ENCODE data around the gene AKR1C8.
"Not testable (repeated sequence)": the region's sequence is repeated elsewhere in the genome, so short reads cannot be mapped to it uniquely, and the experiment has no call there.

Gene AKR1C8

DNA sequence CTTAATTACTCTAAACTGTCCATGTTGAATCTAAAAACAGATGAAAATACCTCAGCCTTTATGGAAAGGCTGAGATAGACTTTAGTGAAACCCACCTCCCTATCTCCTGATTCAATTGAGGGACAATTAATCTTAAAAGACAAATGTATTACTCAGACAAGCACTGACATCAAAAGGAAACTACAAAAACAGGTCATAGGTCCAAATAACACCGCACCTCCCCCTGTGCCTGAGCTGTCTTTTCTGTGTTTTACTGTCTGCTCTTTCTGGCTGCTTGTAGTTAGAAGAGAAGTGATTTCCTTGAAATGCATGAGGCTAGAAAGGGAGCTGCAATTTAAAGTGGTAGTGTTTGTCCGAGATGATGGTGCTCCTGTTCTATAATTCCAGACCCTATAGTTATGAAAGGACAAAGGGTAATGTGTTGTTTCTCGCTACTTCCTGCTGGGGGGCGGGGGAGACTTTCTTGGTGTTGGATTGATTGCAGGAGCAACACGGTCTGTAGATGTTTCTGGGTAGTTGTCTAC, 16.0 kb downstream of the AKR1C8 start:
- DNase-seq (ENCODE audit: low read depth in 3 of 3, low spot score in 1 of 3) = no peak

DNA sequence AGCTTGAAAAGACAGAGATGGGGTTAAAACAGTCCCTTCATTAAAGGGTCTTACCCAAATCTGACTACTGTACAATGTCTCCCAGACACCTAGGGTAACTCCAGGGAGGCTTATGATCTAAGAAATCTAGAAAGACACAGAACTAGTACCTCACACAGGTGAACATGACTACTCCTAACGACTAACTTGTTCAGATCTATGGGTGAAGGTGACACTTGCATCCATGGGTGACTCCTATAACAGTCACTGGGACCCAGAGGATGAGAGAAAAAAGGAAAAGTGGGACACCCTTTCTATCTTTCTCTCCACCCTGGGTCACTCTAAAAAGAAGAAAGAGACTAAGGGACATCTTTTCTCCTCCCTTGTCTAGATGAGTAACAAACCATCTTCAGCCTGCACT, 19.2 kb downstream of the AKR1C8 start:
- DNase-seq (ENCODE audit: low read depth in 3 of 3, low spot score in 1 of 3) = no peak

DNA sequence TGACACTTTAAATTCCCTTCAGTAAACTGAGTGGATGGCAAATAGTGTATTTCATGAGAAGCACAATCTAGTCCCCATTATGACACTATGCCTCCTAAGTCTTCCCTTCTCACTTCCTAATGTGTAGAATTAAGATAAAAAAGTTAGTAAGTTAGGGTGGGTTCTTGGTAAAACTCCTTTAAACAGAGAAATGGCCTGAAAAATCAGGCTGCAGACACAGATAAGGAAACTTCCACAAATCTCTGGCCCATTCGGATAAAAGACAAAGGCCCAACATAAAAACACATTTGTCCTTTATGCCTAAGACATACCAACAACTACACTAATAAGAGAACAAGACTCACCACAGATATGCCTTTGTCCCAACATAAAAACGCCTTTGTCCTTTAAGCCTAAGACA, 21.5 kb downstream of the AKR1C8 start:
- DNase-seq (ENCODE audit: low read depth in 3 of 3, low spot score in 1 of 3) = no peak

DNA sequence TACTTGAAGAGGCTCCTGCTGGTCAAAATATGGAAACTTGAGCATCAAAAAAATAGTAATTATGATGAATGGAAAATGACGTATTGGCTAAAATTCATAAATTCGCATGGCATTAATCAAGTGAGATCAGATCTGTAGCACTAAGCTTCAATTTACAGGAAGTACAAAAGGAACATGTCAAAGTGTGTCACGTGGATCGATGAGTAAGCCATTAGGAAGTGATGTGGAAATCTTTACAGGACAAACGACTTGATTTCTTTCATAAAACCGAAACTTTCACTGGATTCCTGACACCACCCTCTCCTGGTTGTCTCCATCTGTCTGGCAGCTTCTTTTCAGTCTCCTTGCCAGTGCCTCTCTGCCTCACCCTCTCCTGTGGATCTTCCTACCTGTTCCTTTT, 25.8 kb downstream of the AKR1C8 start:
- DNase-seq (ENCODE audit: low read depth in 3 of 3, low spot score in 1 of 3) = no peak

DNA sequence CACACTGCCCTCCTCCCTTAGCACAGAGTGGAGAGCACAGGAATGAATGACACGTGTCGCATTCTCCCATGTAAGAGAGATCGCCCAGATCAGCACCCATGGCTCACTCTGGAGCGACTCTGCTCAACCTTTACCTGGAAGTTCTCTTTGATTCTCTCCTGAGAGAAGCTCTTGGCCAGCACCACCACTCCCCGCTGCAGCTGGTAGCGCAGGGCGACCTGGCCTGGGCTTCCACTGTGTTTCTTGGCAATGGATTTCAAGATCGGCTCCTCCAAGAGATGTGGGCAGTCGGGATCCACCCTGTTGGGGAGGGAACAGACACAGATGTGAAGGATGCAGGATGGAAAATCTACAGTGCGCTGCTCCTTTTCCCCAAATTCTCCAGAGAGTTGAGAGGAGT, 27.4 kb downstream of the AKR1C8 start:
- DNase-seq (ENCODE audit: low read depth in 3 of 3, low spot score in 1 of 3) = no peak

DNA sequence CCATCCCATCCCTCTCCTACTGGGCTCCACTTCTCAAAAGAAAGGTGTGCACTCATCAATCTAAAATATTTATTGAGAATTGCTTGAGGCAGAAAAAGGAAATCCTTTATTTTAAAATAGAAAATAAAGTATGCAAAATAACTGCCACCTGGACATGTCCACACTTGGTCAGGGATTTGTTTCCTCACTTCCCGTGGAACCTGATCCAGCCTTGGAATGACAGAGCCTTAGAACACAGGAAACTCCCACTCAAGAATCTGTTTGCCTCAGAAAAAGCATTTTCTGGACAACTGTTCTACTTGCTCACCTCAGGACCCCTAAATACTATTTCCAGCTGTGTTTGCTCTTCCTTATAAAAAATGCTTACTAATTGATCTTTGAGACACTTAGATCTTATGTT, 29.0 kb downstream of the AKR1C8 start:
- no peak for DNase-seq (ENCODE audit: low read depth in 3 of 3, low spot score in 1 of 3)

DNA sequence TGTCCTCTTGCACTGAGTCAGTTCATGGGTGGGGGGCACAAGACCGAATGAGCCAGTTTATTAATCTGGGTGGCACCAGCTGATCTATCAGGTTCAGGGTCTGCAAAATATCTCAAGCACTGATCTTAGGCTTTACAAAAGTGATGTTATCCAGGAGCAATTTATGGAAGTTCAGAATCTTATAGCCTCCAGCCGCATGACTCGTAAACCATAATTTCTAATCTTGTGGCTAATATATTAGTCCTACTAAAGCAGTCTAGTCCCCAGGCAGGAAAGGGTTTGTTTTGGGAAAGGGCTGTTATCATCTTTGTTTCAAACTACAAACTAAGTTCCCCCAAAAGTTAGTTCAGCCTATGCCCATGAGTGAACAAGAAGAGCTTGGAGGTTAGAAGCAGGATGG, 33.9 kb downstream of the AKR1C8 start:
- no peak for DNase-seq (ENCODE audit: low read depth in 3 of 3, low spot score in 1 of 3)

DNA sequence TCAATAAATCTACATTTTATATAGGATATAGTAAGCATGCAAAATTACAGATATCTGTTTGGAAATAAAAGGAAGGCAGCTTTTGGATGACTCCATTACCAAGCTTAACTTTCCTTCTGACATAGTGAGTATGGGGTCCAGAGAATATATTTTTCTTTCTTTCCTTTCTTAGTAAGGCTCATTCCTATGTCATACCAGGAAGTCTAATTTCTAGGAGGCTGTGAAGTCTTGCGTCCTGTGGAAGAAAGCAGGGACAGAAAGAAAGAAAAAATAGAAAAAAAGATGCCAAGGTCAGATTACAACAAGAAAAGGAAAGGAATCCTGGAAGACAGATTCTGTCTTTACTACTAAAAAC, 36.3 kb downstream of the AKR1C8 start:
- no peak for DNase-seq (ENCODE audit: low read depth in 3 of 3, low spot score in 1 of 3)

DNA sequence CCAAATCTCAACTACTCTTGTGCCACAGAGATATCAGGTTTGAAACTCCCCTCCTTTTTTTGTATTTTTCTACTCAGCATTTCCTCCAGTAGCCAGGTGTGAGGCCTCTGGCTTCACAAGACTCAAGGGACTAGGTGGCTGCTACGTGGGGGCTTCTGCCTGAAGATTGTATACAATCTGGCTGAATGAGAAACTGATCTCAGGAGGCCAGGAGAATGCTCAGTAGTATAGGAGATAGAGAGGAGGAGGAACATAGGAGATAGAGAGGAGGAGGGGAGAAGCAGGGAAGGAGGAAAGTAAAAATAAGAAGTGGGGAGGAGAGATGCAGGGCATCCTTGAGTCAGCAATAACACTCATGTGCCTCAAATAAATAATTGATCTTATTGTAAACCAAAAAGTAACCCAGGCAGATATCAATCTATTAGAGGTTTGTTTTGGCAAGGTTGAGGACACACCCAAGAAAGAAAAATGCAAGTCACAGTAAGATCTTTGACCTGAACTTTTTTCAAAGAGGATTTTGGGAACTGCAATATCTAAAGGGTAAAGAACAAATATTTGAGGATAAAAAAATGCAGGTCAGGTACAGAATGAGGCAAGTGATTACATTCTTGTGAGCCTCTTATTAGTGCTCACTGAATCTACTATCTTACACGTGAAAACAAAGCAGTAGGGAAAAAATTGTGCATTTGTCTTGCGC, 36.8 kb downstream of the AKR1C8 start:
- DNase-seq (ENCODE audit: low read depth in 3 of 3, low spot score in 1 of 3) = no peak

DNA sequence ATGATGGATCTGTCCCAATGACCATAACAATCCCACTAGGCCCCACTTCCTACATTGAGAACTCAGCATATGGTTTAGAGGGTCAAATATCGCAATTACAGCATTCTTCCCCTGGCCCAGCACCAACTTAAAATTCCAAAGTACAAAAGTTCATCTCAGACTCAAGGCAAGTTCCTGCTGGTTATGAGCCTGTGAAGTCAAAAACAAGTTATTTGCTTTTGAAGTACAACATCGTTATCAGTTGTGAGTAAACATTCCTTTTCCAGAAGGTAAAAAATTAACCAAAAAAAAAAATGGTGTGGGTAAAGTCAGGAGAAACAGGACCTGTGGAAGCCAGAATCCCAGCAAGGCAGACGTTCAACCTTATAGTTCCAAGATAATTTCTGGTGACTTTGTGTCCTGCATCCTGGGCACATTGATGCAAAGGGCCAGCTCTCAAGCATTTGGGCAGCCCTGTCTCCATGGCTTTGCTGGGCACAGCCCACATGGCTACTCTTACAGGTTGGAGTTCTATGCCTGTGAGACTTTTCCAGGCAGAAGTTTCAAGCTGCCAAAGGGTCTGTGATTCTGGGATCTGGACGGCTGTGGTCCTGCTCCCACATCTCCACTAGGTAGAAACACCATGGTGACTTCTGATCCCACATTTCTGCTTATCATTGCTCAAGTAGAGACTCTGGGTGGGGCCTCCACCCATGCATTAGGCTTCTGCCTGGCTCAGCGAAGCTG, 37.5 kb downstream of the AKR1C8 start:
- DNase-seq (ENCODE audit: low read depth in 3 of 3, low spot score in 1 of 3) = no peak

DNA sequence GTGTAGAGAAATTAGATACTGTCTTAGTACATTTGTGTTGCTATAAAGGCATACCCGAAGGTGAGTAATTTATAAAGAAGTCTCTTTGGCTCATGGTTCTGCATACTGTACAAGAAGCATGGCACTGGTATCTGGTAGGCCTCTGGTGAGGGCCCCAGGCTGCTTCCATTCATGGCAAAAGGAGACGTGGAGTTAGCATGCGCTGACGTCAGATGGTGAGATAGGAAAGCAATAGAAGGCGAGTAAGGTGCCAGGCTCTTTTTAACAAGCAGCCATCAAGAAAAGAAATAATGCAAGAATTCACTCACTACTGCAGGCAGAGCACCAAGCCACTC, 38.1 kb downstream of the AKR1C8 start:
- DNase-seq (ENCODE audit: low read depth in 3 of 3, low spot score in 1 of 3) = no peak

DNA sequence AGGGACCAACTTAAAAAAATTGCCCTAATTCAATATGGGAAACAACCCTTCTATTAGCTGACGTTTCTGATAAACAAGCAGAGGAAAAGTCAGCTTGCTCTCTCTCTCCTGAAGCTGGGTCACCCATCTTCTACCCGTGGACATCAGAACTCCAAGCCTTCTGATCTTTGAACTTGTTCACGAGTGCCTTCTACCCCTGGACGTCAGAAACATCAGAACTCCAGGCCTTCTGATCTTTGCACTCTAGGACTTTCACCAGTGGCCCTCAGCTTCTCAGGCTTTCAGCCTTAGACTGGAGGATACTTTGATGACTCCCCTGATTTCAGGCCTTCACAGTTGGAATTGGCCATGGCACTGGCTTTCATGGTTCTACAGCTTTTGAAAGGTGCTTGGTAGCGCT, 41.8 kb downstream of the AKR1C8 start:
- DNase-seq (ENCODE audit: low read depth in 3 of 3, low spot score in 1 of 3) = no peak

DNA sequence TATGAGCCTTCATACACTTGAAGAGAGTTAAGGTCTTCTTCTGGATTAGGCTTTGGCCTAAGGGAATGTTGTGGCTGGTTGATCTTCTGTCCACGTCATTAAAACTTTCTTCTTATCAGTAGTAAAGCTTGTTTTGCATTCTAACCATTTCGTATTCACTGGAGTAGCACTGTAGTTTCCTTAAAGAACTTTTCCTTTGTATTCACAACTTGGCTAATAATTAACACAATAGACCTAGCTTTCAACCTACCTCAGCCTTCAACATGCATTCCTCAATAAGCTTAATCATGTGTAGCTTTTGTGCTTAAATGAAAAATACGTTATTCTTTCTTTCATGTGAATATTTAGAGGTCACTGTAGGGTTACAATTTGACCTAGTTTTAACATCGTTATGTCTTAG, 42.8 kb downstream of the AKR1C8 start:
- no peak for DNase-seq (ENCODE audit: low read depth in 3 of 3, low spot score in 1 of 3)

DNA sequence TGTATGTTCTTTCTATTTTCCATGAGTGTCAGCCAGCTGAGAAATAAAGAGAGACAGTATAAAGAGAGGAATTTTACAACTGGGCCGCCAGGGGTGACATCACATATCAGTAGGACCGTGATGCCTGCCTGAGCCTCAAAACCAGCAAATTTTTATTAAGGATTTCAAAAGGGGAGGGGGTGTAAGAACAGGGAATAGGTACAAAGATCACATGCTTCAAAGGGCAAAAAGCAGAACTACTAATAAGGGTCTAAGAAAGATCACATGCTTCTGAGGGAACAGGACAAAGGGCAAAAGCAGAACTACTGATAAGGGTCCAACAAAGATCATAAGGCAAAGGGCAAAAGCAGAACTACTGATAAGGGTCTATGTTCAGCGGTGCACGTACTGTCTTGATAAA, 47.3 kb downstream of the AKR1C8 start:
- DNase-seq (ENCODE audit: low read depth in 3 of 3, low spot score in 1 of 3) = not testable (repeated sequence)

DNA sequence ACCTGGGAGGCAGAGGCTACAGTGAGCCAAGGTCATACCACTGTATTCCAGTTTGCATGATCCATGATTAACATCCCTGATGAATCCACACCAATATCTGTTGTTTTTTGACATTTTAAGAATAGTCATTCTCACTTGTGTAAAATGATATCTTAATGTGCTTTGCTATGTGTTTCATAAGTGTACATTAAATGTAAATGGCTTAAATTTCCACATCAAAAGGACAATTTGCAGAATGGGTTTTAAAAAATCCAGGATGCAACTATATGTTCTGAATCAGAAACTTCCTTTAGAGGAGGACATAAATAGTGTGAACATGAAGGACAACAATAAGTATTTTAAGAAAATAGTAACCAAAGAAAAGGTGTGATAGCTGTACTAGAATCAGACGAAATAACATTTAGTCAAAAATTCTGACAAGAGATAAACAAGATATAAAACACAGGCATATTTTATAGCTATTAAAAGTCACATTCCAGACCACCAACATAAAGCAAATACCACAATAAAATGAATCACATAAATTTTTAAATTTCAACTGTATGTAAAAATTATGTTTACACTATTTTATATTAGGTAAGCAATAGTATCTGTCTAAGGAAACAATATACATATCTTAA, 48.4 kb downstream of the AKR1C8 start:
- no peak for DNase-seq (ENCODE audit: low read depth in 3 of 3, low spot score in 1 of 3)

DNA sequence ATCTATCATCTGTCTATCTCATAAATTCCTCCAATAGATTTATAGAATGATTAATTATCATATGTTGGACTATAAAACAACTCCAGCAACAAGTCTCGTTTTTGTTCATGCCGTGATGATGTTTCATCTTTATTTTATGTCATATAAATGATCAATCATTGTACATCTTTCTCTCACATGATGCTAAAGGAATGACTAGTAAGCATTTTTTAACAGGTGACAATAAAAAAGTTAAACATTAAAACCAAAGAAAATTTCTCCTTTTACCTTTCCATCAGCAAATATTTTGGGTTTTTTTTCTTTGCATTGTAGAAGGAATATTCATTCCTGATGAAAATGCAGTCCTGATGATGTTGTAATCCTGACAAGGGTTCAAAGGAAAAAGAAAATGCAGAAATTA, 49.4 kb downstream of the AKR1C8 start:
- no peak for DNase-seq (ENCODE audit: low read depth in 3 of 3, low spot score in 1 of 3)

DNA sequence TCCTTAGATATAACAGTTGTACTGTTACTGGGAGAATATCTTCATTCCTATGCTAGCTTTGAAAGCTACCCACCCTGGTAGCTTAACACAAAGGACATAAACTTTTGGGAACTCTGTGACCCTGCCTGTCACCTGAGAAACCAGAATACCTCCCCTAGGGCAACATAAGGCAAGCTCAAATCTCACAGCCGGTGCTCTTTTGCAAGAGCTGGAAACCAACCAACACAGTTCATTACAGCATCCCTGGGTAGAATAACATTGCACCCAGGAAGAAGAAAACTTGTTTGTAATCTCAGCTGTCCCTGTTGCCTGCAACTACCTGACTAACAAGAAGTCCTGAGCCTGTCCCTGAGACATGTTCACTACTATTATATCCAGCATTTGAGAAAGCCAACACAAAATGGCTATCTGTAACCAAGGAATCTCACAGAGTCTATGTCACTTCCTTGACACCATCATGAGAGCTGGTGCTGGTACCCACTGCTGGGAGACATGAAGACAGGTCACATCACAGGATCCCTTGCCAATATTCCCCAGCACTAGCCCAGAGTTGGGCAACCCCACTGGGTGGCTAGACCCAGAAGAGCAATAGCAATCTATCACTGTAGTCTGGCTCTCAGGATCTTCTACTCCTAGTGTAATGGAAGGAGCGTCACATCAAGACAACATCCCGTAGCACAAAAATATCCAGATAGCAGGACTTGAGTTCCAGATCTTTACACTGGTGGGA, 59.5 kb downstream of the AKR1C8 start:
- DNase-seq (ENCODE audit: low read depth in 3 of 3, low spot score in 1 of 3) = no peak

DNA sequence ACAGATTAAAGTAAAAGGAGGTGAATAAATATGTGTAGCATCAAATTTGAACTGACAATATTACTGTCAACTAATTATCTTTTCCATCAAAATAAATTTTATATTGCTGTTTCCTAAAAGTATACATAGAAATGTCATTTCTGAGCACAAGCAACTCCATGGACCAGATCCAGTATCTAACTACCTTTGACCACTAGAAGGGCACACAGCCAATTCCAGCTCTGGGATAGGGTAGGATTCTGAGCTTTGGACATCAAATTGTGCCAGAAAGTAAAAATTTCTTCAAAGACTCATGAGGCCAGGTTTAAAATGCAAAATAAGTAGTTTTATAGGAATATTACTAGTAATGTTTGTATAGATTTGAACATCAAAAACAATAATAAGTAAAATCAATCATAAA, 61.1 kb downstream of the AKR1C8 start:
- DNase-seq (ENCODE audit: low read depth in 3 of 3, low spot score in 1 of 3) = no peak

DNA sequence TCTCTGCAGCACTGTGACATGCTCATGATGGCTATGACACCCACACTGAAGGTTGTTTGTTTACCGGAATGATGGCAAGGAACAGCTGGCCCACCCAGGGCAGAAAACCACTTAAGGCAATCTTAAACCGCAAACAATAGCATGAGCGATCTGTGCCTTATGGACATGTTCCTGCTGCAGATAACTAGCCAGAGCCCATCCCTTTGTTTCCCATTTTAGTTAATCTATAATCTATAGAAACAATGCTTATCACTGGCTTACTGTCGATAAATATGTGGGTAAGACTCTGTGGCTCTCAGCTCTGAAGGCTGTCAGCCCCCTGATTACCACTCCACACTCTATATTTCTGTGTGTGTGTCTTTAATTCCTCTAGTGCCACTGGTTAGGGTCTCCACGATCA, 65.0 kb downstream of the AKR1C8 start:
- not testable (repeated sequence) for DNase-seq (ENCODE audit: low read depth in 3 of 3, low spot score in 1 of 3)

DNA sequence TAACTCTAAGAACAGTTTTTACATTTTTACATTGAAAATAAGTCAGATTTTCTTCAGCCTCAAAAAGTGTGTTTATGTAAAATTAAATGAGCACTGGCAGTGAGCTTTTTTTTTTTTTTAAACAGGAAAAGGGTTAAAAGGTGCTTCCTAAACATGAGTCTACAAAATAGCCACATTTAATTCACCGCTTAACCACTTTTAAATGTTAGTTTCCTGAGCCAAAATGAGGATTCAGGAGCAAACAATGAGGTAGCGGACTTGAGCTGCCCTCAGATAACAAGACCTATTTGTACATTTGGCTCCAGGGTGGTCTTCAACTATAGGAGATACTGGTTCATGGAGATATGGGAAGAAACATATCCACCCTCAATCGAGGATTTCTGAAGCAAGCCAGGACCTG, 67.9 kb downstream of the AKR1C8 start:
- DNase-seq (ENCODE audit: low read depth in 3 of 3, low spot score in 1 of 3) = no peak

DNA sequence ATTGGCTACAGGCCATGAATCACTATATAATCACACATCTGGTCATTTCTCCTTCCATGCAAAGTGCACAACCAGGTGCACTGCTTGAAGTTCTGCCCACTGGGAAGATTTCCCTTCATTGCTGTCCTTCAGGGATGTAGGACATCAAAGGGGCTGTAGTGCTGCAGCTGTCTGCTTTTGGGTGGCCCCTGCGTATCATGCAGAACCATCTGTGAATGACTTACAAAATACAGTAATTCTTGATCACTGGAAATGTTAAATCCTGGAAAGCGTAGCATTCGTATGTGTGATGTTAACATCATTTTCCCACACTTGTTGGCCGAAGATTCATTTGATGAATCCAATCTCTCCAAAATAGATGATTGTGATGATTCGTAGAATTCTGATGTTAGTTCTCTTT, 68.3 kb downstream of the AKR1C8 start:
- no peak for DNase-seq (ENCODE audit: low read depth in 3 of 3, low spot score in 1 of 3)

DNA sequence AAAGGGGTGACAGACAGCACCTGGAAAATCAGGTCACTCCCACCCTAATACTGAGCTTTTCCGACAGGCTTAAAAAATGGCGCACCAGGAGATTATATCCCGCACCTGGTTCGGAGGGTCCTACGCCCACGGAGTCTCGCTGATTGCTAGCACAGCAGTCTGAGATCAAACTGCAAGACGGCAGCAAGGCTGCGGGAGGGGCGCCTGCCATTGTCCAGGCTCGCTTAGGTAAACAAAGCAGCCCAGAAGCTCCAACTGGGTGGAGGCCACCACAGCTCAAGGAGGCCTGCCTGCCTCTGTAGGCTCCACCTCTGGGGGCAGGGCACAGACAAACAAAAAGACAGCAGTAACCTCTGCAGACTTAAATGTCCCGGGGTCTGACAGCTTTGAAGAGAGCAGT, 75.1 kb downstream of the AKR1C8 start:
- not testable (repeated sequence) for DNase-seq (ENCODE audit: low read depth in 3 of 3, low spot score in 1 of 3)

All from stimulated activated CD4-positive, alpha-beta T cell treated with anti-CD3 and anti-CD28 coated beads, TNF-alpha, amount 100 ng/mL, for 1 hour (primary cell).